HUES48 (cell line): Measurements from ENCODE around the gene LAMA2.

Experiments
- H3K27ac ChIP-seq: one replicate; pipeline ENCODE4 v1.7.0; 2013; ENCODE audit warnings: low read depth, low read length, inconsistent platforms
- H3K27me3 ChIP-seq: 2 replicates; pipeline ENCODE4 v1.6.1; 2013; ENCODE audit warnings: mild to moderate bottlenecking, low read length; ENCODE audit not compliant: control insufficient read depth, insufficient read depth
- H3K36me3 ChIP-seq: 2 replicates; pipeline ENCODE4 v1.6.1; 2013; ENCODE audit warnings: low read length; ENCODE audit not compliant: control insufficient read depth, insufficient read depth
- H3K4me1 ChIP-seq: 2 replicates; pipeline ENCODE4 v1.6.1; 2013; ENCODE audit warnings: mild to moderate bottlenecking, low read length; ENCODE audit not compliant: control insufficient read depth, insufficient read depth
- H3K4me3 ChIP-seq: 2 replicates; pipeline ENCODE4 v1.5.1; 2013; ENCODE audit warnings: mild to moderate bottlenecking, low read depth, low read length
- H3K9ac ChIP-seq: 2 replicates; pipeline ENCODE4 v1.6.1; 2013; ENCODE audit warnings: mild to moderate bottlenecking, low read depth, low read length, moderate library complexity
- H3K9me3 ChIP-seq: 2 replicates; pipeline ENCODE4 v1.6.1; 2013; ENCODE audit warnings: low read length; ENCODE audit not compliant: control insufficient read depth, insufficient read depth

The LAMA2 gene

DNA sequence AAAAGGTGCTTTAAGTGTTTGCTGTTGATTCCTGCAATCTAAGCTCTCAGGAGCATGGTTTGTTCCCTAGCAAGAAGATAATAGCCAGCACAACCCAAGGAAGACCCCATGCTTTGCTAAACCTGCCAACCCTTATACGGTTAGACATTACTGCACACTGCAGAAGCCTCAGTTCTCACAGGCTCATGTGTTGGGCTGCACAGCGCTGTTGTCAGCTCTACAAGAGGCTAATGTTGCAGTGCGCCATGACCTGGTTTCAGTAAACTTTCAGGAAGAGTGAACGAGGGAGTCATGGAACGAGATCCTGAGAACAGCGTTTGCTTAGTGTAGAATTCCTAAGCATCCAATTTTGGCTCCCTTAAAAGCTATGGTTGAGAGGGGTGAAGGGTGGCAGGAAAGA lies 608.5 kb downstream of the LAMA2 start:
- H3K9me3 ChIP-seq = no peaks in the 10 kb centered on the region
- no peak overlapping the region for H3K9ac ChIP-seq
- peak overlapping the region; percentile 79 for H3K27ac ChIP-seq
- H3K27me3 ChIP-seq = no peaks in the 10 kb centered on the region
- no peaks in the 10 kb centered on the region for H3K36me3 ChIP-seq
- H3K4me1 ChIP-seq = peaks cover 19% of the 10 kb centered on the region; the same call in 1 of the 2 replicates
- H3K4me3 ChIP-seq = no peak overlapping the region

- Histone ChIP-seq H3K9me3 (no peaks in the 10 kb centered on the region), H3K36me3 (no peaks in the 10 kb centered on the region), H3K4me1 (peaks cover 19% of the 10 kb centered on the region; the same call in 1 of the 2 replicates), H3K27me3 (no peaks in the 10 kb centered on the region), H3K4me3 (no peak overlapping the region), H3K9ac (no peak overlapping the region), H3K27ac (no peak overlapping the region)
Observed at GRCh38 chr6:129492260-129492659, 609.3 kb downstream of the LAMA2 start.

- Histone ChIP-seq H3K27ac (no peak overlapping the region), H3K27me3 (no peaks in the 10 kb centered on the region), H3K36me3 (no peaks in the 10 kb centered on the region), H3K4me1 (peaks cover 19% of the 10 kb centered on the region; the same call in 1 of the 2 replicates), H3K4me3 (no peak overlapping the region), H3K9me3 (no peaks in the 10 kb centered on the region), H3K9ac (no peak overlapping the region)
Observed at GRCh38 chr6:129493354-129493902, 610.5 kb downstream of the LAMA2 start.

GRCh38 chr6:129494099-129494498 lies 611.2 kb downstream of the LAMA2 start:
- Histone ChIP-seq H3K36me3 (no peaks in the 10 kb centered on the region), H3K9me3 (no peaks in the 10 kb centered on the region), H3K27ac (no peak overlapping the region), H3K9ac (no peak overlapping the region), H3K4me1 (peaks cover 19% of the 10 kb centered on the region; the same call in 1 of the 2 replicates), H3K27me3 (no peaks in the 10 kb centered on the region), H3K4me3 (no peak overlapping the region)

- Histone ChIP-seq H3K36me3 (no peaks in the 10 kb centered on the region), H3K27ac (no peak overlapping the region), H3K9ac (no peak overlapping the region), H3K9me3 (no peaks in the 10 kb centered on the region), H3K4me1 (peaks cover 19% of the 10 kb centered on the region; the same call in 1 of the 2 replicates), H3K4me3 (no peak overlapping the region), H3K27me3 (no peaks in the 10 kb centered on the region)
Observed at GRCh38 chr6:129494586-129494985, 611.6 kb downstream of the LAMA2 start.

GRCh38 chr6:129495652-129496051 lies 612.7 kb downstream of the LAMA2 start:
- no peak overlapping the region for H3K27ac ChIP-seq
- no peaks in the 10 kb centered on the region for H3K36me3 ChIP-seq
- no peaks in the 10 kb centered on the region for H3K9me3 ChIP-seq
- H3K27me3 ChIP-seq = no peaks in the 10 kb centered on the region
- H3K4me1 ChIP-seq = peaks cover 11% of the 10 kb centered on the region; the same call in 1 of the 2 replicates
- H3K9ac ChIP-seq = no peak overlapping the region
- no peak overlapping the region for H3K4me3 ChIP-seq

DNA sequence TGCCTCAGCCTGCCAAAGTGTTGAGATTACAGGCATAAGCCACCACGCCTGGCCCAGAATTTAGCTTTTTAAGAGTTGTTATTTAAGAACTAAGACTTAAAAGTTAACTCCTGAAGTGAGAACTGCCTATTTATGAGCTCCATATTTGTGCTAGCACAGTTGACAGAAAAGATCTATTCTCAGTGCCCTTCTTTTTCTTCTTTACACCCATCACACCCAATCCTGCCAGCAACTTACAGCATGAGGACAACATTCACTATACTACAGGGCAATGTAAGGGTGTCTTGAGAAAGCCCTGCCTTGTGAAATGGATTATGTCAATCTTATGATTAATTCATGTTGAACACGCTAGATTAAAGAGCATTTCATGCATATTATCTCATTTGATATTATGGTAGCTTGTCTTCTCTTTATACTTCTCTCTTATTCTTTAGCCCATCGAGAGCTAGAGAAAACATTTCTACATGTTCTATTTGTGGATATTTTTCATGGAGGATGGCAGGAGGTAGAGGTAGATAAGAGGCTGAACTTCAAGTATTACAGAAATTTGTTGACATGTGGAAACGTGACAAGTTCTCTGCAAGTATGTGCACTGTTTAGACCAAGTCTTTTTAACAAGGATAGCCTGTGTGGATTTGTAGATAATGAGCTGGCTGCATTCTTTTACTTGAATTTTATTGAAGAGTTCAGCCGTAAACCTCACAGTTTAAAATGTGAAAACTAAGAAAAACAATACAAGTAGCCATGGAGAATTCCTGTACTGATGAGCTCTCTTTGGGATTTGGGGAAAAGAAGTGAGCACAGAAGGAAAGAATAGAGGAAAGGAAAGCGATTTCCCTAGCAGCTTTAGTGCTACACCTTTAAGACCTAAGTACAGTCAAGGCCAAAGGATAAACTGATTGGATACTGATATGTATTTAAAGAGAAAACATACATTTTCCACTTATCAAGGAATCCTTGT lies 614.8 kb downstream of the LAMA2 start:
- no peak overlapping the region for H3K9ac ChIP-seq
- H3K9me3 ChIP-seq = no peaks in the 10 kb centered on the region
- H3K36me3 ChIP-seq = no peaks in the 10 kb centered on the region
- peaks cover 15% of the 10 kb centered on the region; the same call in 1 of the 2 replicates for H3K4me1 ChIP-seq
- H3K4me3 ChIP-seq = no peak overlapping the region
- H3K27ac ChIP-seq = no peak overlapping the region
- no peaks in the 10 kb centered on the region for H3K27me3 ChIP-seq

DNA sequence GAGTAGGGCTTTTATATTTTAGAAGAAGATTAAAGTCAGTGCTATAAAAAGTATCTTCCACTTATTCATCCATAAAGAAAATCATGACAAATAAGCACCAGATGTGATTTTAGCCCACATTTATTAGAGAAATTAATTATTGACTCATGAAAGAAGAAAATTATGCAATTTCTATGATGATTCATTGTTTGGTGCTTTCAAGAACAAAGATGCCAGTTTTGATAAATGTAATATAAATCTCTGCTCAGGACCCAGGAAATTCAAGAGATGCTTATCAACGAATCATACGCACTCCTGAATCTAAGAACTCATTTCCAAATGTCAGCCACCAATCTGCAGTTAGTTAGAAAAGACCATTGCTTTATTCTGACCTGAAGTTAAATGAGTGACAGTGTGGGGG lies 615.6 kb downstream of the LAMA2 start:
- H3K27ac ChIP-seq = no peak overlapping the region
- H3K9ac ChIP-seq = no peak overlapping the region
- H3K4me1 ChIP-seq = peaks cover 22% of the 10 kb centered on the region; the same call in 1 of the 2 replicates
- no peaks in the 10 kb centered on the region for H3K27me3 ChIP-seq
- no peak overlapping the region for H3K4me3 ChIP-seq
- H3K9me3 ChIP-seq = no peaks in the 10 kb centered on the region
- H3K36me3 ChIP-seq = no peaks in the 10 kb centered on the region

GRCh38 chr6:129498950-129499842 lies 616.3 kb downstream of the LAMA2 start:
- Histone ChIP-seq H3K4me1 (peaks cover 22% of the 10 kb centered on the region; the same call in 1 of the 2 replicates), H3K36me3 (no peaks in the 10 kb centered on the region), H3K9ac (no peak overlapping the region), H3K27ac (no peak overlapping the region), H3K4me3 (no peak overlapping the region), H3K27me3 (no peaks in the 10 kb centered on the region), H3K9me3 (no peaks in the 10 kb centered on the region)

DNA sequence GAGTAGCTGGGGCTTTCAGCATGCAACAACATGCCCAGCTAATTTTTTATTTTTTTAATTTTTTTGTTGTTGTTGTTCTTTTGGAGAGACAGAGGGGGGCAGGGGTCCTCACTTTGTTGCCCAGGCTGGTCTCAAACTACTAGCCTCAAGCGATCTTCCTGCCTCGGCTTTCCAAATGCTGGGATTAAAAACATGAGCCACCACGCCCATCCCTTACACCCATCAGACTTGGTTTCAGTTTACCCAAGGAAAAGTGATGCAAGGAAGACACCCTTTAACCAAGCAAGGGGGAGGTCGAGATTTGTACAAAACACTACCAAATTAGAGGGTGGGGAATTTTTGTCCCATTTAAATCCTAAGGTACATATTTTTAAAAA lies 616.9 kb downstream of the LAMA2 start:
- H3K4me1 ChIP-seq = peaks cover 22% of the 10 kb centered on the region; the same call in 1 of the 2 replicates
- H3K4me3 ChIP-seq = no peak overlapping the region
- no peaks in the 10 kb centered on the region for H3K27me3 ChIP-seq
- no peak overlapping the region for H3K27ac ChIP-seq
- H3K36me3 ChIP-seq = no peaks in the 10 kb centered on the region
- H3K9me3 ChIP-seq = no peaks in the 10 kb centered on the region
- H3K9ac ChIP-seq = no peak overlapping the region
